ENCODE results near the gene TAOK1. TPM values are rescaled to one million over a fixed set of nuclear protein-coding genes. Genes with fewer than 3 reads are reported as not detected.

Gene TAOK1
- total and polyA plus RNA-seq, 2 of the 13 experiments (the other 11 are each of a cell fraction or from before 2014, with no cell fraction given): 14.1 to 23.0 TPM

- 100% methylated on average over 3 of the region's 3 CpGs for WGBS (ENCODE audit: low lambda C conversion rate)
- DNase-seq (ENCODE audit: low spot score) (no peak), ATAC-seq (no peak), FAIRE-seq (no peak)
- no peaks in the 10 kb centered on the region for H4K20me1 ChIP-seq (ENCODE audit: insufficient read depth, low read length)
- H3K27me3 ChIP-seq (ENCODE audit: control insufficient read depth in 1 of 2, insufficient read depth in 2 of 2, low read length in 2 of 2): no peaks in the 10 kb centered on the region; a peak in 1 of 5 replicates
- in situ Hi-C loops (cut with HindIII; ENCODE audit: extremely low pct_ligation_motif_present, low pct_unique_long_range_greater_than_20kb): no loop called here
- H3K36me3 ChIP-seq (replicated peaks in 1 of 2; ENCODE audit: control insufficient read depth in 1 of 2, insufficient read depth in 2 of 2, low read length in 2 of 2): no peaks in the 10 kb centered on the region
- H3K4me1 ChIP-seq (ENCODE audit: insufficient read depth, low read length): peaks cover 9% of the 10 kb centered on the region
- ChIA-PET POLR2A (no interaction called here), CTCF (ENCODE audit: low intra/inter-chr PET ratio, low total read pairs) (no interaction called here)
- no peak overlapping the region for H2AFZ ChIP-seq (ENCODE audit: low read length)
- intact Hi-C loops (cut with micrococcal nuclease; ENCODE audit: unreplicated experiment): no loop called here
- H3K4me3 ChIP-seq (replicated peaks in 1 of 3; ENCODE audit: insufficient read depth in 1 of 3, low read depth in 2 of 3, low read length in 3 of 3): no peak overlapping the region
- no peaks in the 10 kb centered on the region for H3K9me3 ChIP-seq (ENCODE audit: low read length)
- no TSS peak for BruUV-seq (replicated peaks)
- no peak overlapping the region for H3K9ac ChIP-seq (ENCODE audit: insufficient read depth, low read depth, low read length)
- peaks cover 2% of the 10 kb centered on the region for H3K79me2 ChIP-seq (ENCODE audit: insufficient read depth, low read length)
- H3K27ac ChIP-seq (ENCODE audit: extremely low read length, insufficient read depth, low read length): no peak overlapping the region
- TF ChIP-seq ZNF251 (CRISPR knock-in tag; IDR thresholded peaks at IDR 0.05) (no peak), ZSCAN29 (CRISPR knock-in tag; conservative IDR thresholded peaks at IDR 0.05) (no peak), GABPA (IDR thresholded peaks at IDR 0.05; ENCODE audit: low read depth, low read length) (no peak), GABPA (CRISPR knock-in tag; IDR thresholded peaks at IDR 0.05; ENCODE audit: low read depth) (no peak), NR3C1 (CRISPR knock-in tag; IDR thresholded peaks at IDR 0.05) (no peak), BCLAF1 (IDR thresholded peaks at IDR 0.05) (no peak), ZHX2 (IDR thresholded peaks at IDR 0.05; ENCODE audit: low read depth) (no peak), ZHX2 (CRISPR knock-in tag; IDR thresholded peaks at IDR 0.05; ENCODE audit: borderline replicate concordance) (no peak)
- TF ChIP-seq, protein P1, sequence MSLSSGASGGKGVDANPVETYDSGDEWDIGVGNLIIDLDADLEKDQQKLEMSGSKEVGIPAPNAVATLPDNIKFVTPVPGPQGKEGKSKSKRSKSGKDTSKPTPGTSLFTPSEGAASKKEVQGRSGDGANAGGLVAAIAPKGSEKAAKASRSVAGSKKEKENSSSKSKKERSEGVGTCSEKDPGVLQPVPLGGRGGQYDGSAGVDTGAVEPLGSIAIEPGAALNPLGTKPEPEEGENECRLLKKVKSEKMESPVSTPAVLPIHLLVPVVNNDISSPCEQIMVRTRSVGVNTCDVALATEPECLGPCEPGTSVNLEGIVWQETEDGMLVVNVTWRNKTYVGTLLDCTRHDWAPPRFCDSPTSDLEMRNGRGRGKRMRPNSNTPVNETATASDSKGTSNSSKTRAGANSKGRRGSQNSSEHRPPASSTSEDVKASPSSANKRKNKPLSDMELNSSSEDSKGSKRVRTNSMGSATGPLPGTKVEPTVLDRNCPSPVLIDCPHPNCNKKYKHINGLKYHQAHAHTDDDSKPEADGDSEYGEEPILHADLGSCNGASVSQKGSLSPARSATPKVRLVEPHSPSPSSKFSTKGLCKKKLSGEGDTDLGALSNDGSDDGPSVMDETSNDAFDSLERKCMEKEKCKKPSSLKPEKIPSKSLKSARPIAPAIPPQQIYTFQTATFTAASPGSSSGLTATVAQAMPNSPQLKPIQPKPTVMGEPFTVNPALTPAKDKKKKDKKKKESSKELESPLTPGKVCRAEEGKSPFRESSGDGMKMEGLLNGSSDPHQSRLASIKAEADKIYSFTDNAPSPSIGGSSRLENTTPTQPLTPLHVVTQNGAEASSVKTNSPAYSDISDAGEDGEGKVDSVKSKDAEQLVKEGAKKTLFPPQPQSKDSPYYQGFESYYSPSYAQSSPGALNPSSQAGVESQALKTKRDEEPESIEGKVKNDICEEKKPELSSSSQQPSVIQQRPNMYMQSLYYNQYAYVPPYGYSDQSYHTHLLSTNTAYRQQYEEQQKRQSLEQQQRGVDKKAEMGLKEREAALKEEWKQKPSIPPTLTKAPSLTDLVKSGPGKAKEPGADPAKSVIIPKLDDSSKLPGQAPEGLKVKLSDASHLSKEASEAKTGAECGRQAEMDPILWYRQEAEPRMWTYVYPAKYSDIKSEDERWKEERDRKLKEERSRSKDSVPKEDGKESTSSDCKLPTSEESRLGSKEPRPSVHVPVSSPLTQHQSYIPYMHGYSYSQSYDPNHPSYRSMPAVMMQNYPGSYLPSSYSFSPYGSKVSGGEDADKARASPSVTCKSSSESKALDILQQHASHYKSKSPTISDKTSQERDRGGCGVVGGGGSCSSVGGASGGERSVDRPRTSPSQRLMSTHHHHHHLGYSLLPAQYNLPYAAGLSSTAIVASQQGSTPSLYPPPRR (CRISPR knock-in tag; IDR thresholded peaks at IDR 0.05; ENCODE audit: borderline replicate concordance): no peak
- H3K4me2 ChIP-seq (ENCODE audit: low read depth, low read length): no peak overlapping the region
Observed at GRCh38 chr17:29384901-29385300, 5.3 kb upstream of the TAOK1 start.

All from HepG2 (cell line).